H1 (cell line): ENCODE data around the gene ABHD4. TPM values are rescaled to one million over a fixed set of nuclear protein-coding genes. Genes with fewer than 3 reads are reported as not detected.

Experiments
- CTCF ChIA-PET: fragments of 300-600 bp; sonication (Branson Sonifier 250); formaldehyde crosslinking; loops from one replicate; lab custom pipeline; 2021; ENCODE audit not compliant: partially characterized antibody; lab: Charles Lee
- POLR2A ChIA-PET: fragments of 300-600 bp; sonication (Branson Sonifier 250); formaldehyde crosslinking; loops from one replicate; lab custom pipeline; 2021; ENCODE audit warnings: inconsistent platforms; ENCODE audit not compliant: partially characterized antibody; lab: Charles Lee
- DNase-seq, 2 experiments: peaks; one replicate each; pipeline versions ENCODE4 v3.0.0 to v3.0.0-alpha.2; 2010 to 2022; ENCODE audit warnings: low spot score in 2 of 2, low read depth in 1 of 2, mixed read lengths in 1 of 2
- FAIRE-seq: peaks from 2 replicates; lab custom pipeline; 2011; peaks lifted over from hg19 to GRCh38; lab: Jason Lieb, UNC
- H2AFZ ChIP-seq: 2 replicates; pipeline ENCODE4 v1.8.1; 2012; ENCODE audit warnings: low read length, inconsistent platforms
- H2AK5ac ChIP-seq: 2 replicates; pipeline ENCODE4 v1.6.1; 2013; ENCODE audit warnings: low read depth, low read length
- H2BK120ac ChIP-seq: replicated peaks from 2 replicates; pipeline ENCODE3; 2013; ENCODE audit warnings: low read depth, low read length, inconsistent platforms
- H2BK12ac ChIP-seq: 2 replicates; pipeline ENCODE4 v1.6.1; 2013; ENCODE audit warnings: low read depth, low read length
- H2BK15ac ChIP-seq: 2 replicates; pipeline ENCODE4 v1.6.1; 2013; ENCODE audit warnings: low read length
- H2BK20ac ChIP-seq: 2 replicates; pipeline ENCODE4 v1.6.1; 2013; ENCODE audit warnings: low read length
- H2BK5ac ChIP-seq: 2 replicates; pipeline ENCODE4 v1.6.1; 2013; ENCODE audit warnings: low read depth, low read length
- H3K14ac ChIP-seq: 2 replicates; pipeline ENCODE4 v1.6.1; 2013; ENCODE audit warnings: inconsistent platforms; ENCODE audit not compliant: insufficient read length
- H3K18ac ChIP-seq: 2 replicates; pipeline ENCODE4 v1.6.1; 2013; ENCODE audit warnings: low read length; ENCODE audit errors: extremely low read depth
- H3K23ac ChIP-seq: 2 replicates; pipeline ENCODE4 v1.6.1; 2013; ENCODE audit warnings: inconsistent platforms; ENCODE audit not compliant: insufficient read length
- H3K23me2 ChIP-seq: 2 replicates; pipeline ENCODE4 v1.6.1; 2013; ENCODE audit warnings: low read depth, low read length
- H3K27ac ChIP-seq: 2 replicates; pipeline ENCODE4 v1.6.1; 2011; ENCODE audit warnings: low read depth, low read length, inconsistent platforms
- H3K27me3 ChIP-seq, 4 experiments: replicated peaks in 1 of 4; 1 replicate in 1 of 4; 2 replicates in 3 of 4; pipeline versions ENCODE4 v1.6.1 to v1.8.1; 2011 to 2013; ENCODE audit warnings: low read length in 3 of 4, mild to moderate bottlenecking in 3 of 4, inconsistent platforms in 2 of 4, mixed read lengths in 2 of 4, moderate library complexity in 1 of 4; ENCODE audit not compliant: control insufficient read depth in 3 of 4, insufficient read depth in 3 of 4; ENCODE audit errors: extremely low read depth in 1 of 4
- H3K36me3 ChIP-seq, 4 experiments: 2 replicates each; pipeline versions ENCODE4 v1.6.1 to v1.8.1; 2011 to 2013; ENCODE audit warnings: mild to moderate bottlenecking in 4 of 4, low read length in 3 of 4, moderate library complexity in 2 of 4, control low read depth in 1 of 4, inconsistent platforms in 1 of 4; ENCODE audit not compliant: insufficient read depth in 4 of 4, control insufficient read depth in 2 of 4
- H3K4ac ChIP-seq: replicated peaks from 2 replicates; pipeline ENCODE3; 2013; ENCODE audit warnings: low read length, low read depth, mixed read lengths, inconsistent platforms; ENCODE audit not compliant: insufficient read length
- H3K4me1 ChIP-seq, 4 experiments: replicated peaks in 1 of 4; 1 replicate in 1 of 4; 2 replicates in 3 of 4; pipeline versions ENCODE4 v1.6.1 to v1.8.1; 2011 to 2013; ENCODE audit warnings: low read length in 3 of 4, inconsistent platforms in 2 of 4, mixed read lengths in 1 of 4; ENCODE audit not compliant: insufficient read depth in 4 of 4, control insufficient read depth in 3 of 4
- H3K4me2 ChIP-seq, 2 experiments: 2 replicates each; pipeline versions ENCODE4 v1.6.1 to v1.8.1; 2011 to 2013; ENCODE audit warnings: low read depth in 2 of 2, low read length in 2 of 2, control low read depth in 1 of 2, inconsistent platforms in 1 of 2, mild to moderate bottlenecking in 1 of 2; ENCODE audit not compliant: insufficient read depth in 1 of 2
- H3K4me3 ChIP-seq, 4 experiments: fragments of 200-600, 300-600 bp in 1 of 4; sonication (generic), shearing (Covaris generic), sonication (Bioruptor Twin) in 1 of 4; 2 replicates each; pipeline versions ENCODE4 v1.5.1 to v1.8.1; 2011 to 2016; ENCODE audit warnings: low read length in 4 of 4, low read depth in 3 of 4, control low read depth in 2 of 4, inconsistent platforms in 2 of 4, mild to moderate bottlenecking in 2 of 4, mixed read lengths in 1 of 4, moderate library complexity in 1 of 4; ENCODE audit not compliant: insufficient read depth in 2 of 4; ENCODE audit errors: extremely low read depth in 1 of 4
- H3K56ac ChIP-seq: replicated peaks from 2 replicates; pipeline ENCODE3; 2013; ENCODE audit warnings: low read depth, mild to moderate bottlenecking, mixed read lengths, low read length, inconsistent platforms; ENCODE audit not compliant: insufficient read length
- H3K79me1 ChIP-seq: 2 replicates; pipeline ENCODE4 v1.6.1; 2013; ENCODE audit warnings: low read depth, low read length, control low read depth
- H3K79me2 ChIP-seq, 2 experiments: 2 replicates each; pipeline versions ENCODE4 v1.6.1 to v1.8.1; 2012 to 2013; ENCODE audit warnings: low read length in 2 of 2, mild to moderate bottlenecking in 2 of 2, inconsistent platforms in 1 of 2; ENCODE audit not compliant: insufficient read depth in 2 of 2, control insufficient read depth in 1 of 2
- H3K9ac ChIP-seq, 4 experiments: replicated peaks in 1 of 4; 1 replicate in 1 of 4; 2 replicates in 3 of 4; pipeline versions ENCODE4 v1.6.1 to v1.8.1; 2011 to 2013; ENCODE audit warnings: low read depth in 3 of 4, low read length in 3 of 4, control low read depth in 2 of 4, mild to moderate bottlenecking in 2 of 4, moderate library complexity in 2 of 4, inconsistent platforms in 1 of 4; ENCODE audit errors: extremely low read depth in 1 of 4
- H3K9me3 ChIP-seq, 2 experiments: 2 replicates each; pipeline versions ENCODE4 v1.6.1 to v1.8.1; 2012 to 2013; ENCODE audit warnings: mild to moderate bottlenecking in 2 of 2, moderate library complexity in 2 of 2, control low read depth in 1 of 2, inconsistent platforms in 1 of 2, low read depth in 1 of 2, low read length in 1 of 2, mixed read lengths in 1 of 2; ENCODE audit not compliant: insufficient read depth in 2 of 2
- H4K20me1 ChIP-seq, 2 experiments: replicated peaks in 1 of 2; 2 replicates each; pipeline versions ENCODE3 to v1.8.1; 2011 to 2013; ENCODE audit warnings: inconsistent platforms in 2 of 2, low read length in 2 of 2, mild to moderate bottlenecking in 1 of 2; ENCODE audit not compliant: insufficient read depth in 2 of 2, control insufficient read depth in 1 of 2
- H4K5ac ChIP-seq: 2 replicates; pipeline ENCODE4 v1.6.1; 2013; ENCODE audit warnings: low read length, low read depth, mixed read lengths, inconsistent platforms; ENCODE audit not compliant: insufficient read length
- H4K8ac ChIP-seq: 2 replicates; pipeline ENCODE4 v1.8.0; 2013; ENCODE audit warnings: mild to moderate bottlenecking, moderate library complexity, low read length, inconsistent platforms; ENCODE audit not compliant: insufficient read depth; ENCODE audit errors: extremely low read depth
- H4K91ac ChIP-seq: replicated peaks from 2 replicates; pipeline ENCODE3; 2013; ENCODE audit warnings: low read length, mixed read lengths, inconsistent platforms; ENCODE audit not compliant: insufficient read length
- BRCA1 ChIP-seq: IDR thresholded peaks from 2 replicates; pipeline ENCODE4 v1.6.1; 2012; ENCODE audit warnings: low read depth, low read length, improper control_type of control experiment
- CHD2 ChIP-seq: IDR thresholded peaks from 2 replicates; pipeline ENCODE4 v1.6.1; 2012; ENCODE audit warnings: low read length, improper control_type of control experiment
- EP300 ChIP-seq, 2 experiments: IDR thresholded peaks; 1 replicate in 1 of 2; 2 replicates in 1 of 2; pipeline ENCODE4 v1.6.1; 2011 to 2012; ENCODE audit warnings: low read depth in 2 of 2, low read length in 2 of 2, mild to moderate bottlenecking in 2 of 2, borderline replicate concordance in 1 of 2, inconsistent platforms in 1 of 2, moderate library complexity in 1 of 2
- KDM5A ChIP-seq: fragments of 200-600 bp; IDR thresholded peaks from 2 replicates; pipeline ENCODE4 v1.7.1; 2012; ENCODE audit warnings: mild to moderate bottlenecking, low read length, inconsistent platforms, mixed read lengths
- MAFK ChIP-seq: IDR thresholded peaks from 2 replicates; pipeline ENCODE4 v1.6.1; 2012; ENCODE audit warnings: low read depth, mild to moderate bottlenecking, improper control_type of control experiment, low read length
- NRF1 ChIP-seq: IDR thresholded peaks from 2 replicates; pipeline ENCODE4 v1.6.1; 2011; ENCODE audit warnings: mild to moderate bottlenecking, low read depth, low read length, improper control_type of control experiment
- PHF8 ChIP-seq: fragments of 200-600 bp; sonication (generic); conservative IDR thresholded peaks from 2 replicates; pipeline ENCODE4 v1.7.1; 2012; ENCODE audit warnings: low read depth, mild to moderate bottlenecking, inconsistent platforms, low read length, moderate library complexity
- YY1 ChIP-seq: IDR thresholded peaks from 2 replicates; pipeline ENCODE4 v1.6.1; 2011; ENCODE audit warnings: low read depth, mild to moderate bottlenecking, low read length
- WGBS, 2 experiments: shearing (Covaris generic) in 1 of 2; methylation state at CpG; one replicate each; pipeline versions ENCODE4 v1.1.6 to v1.1.7; 2013 to 2015; ENCODE audit warnings: low lambda C conversion rate in 2 of 2, mixed read lengths in 2 of 2, inconsistent platforms in 1 of 2, low coverage in 1 of 2, missing lambda C conversion rate in 1 of 2; ENCODE audit not compliant: insufficient replicate concordance in 2 of 2, insufficient coverage in 1 of 2, insufficient read length in 1 of 2; ENCODE audit errors: extremely low coverage in 1 of 2, missing lambda C conversion rate in 1 of 2; 5-methylcytosine and 5-hydroxymethylcytosine counted together
- polyA plus RNA-seq, 7 experiments: library from polyadenylated mRNA; depleted of rRNA in 3 of 7; stranded (reverse) in 5 of 7; unstranded in 2 of 7; fragments of >200 nt in 5 of 7; fragments of 200-250 nt in 2 of 7; gene quantifications; 1 replicate in 5 of 7; 2 replicates in 1 of 7; 4 replicates in 1 of 7; pipeline versions ENCODE4 v1.2.1 to v1.2.3, GENCODE V29; 2011 to 2013; ENCODE audit warnings: missing spikeins in 2 of 7, mixed read lengths in 2 of 7
- total RNA-seq: library from RNA; stranded (reverse); fragmentation: NEBNext Ultra II Directional; extraction: Animal tissue kit (Norgen Biotek cat#: 25700); gene quantifications from 2 replicates; pipeline ENCODE4 v1.2.1, GENCODE V29; 2021

Gene ABHD4
- total and polyA plus RNA-seq, 2 of the 8 experiments (the other 6 are each of a cell fraction or from before 2014, with no cell fraction given) = 32.4 to 42.9 TPM

GRCh38 chr14:22601456-22601855, 3.4 kb downstream of the ABHD4 start:
- Histone ChIP-seq H3K4me3 (no peak overlapping the region), H4K91ac (no peak overlapping the region), H3K79me2 (peaks cover 3 to 17% of the 10 kb centered on the region in 2 experiments), H2BK12ac (no peak overlapping the region), H3K27me3 (no peaks in the 10 kb centered on the region), H3K23ac (no peak overlapping the region), H3K9me3 (no peaks in the 10 kb centered on the region), H3K9ac (no peak overlapping the region), H2BK20ac (no peak overlapping the region), H3K18ac (no peak overlapping the region), H2BK120ac (no peak overlapping the region), H3K4me2 (no peak overlapping the region), H2BK5ac (no peak overlapping the region), H3K79me1 (peaks cover 3% of the 10 kb centered on the region; the same call in 1 of the 2 replicates), H3K4ac (no peak overlapping the region), H3K23me2 (peaks cover 4% of the 10 kb centered on the region; the same call in 1 of the 2 replicates), H3K27ac (no peak overlapping the region), H4K5ac (no peak overlapping the region), H4K20me1 (peaks cover 0 to 4% of the 10 kb centered on the region in 2 experiments), H2BK15ac (no peak overlapping the region), H4K8ac (no peak overlapping the region), H3K36me3 (peaks cover 15 to 41% (median 38%) of the 10 kb centered on the region in 4 experiments), H3K14ac (no peak overlapping the region), H2AK5ac (no peak overlapping the region), H3K56ac (no peak overlapping the region), H2AFZ (no peak overlapping the region), H3K4me1 (peaks cover 0 to 10% (median 6%) of the 10 kb centered on the region in 4 experiments; a peak in 4 of 7 replicates)
- CTCF ChIA-PET = interaction anchor here (0.9 to 5.2 kb wide), 9 partner anchors 11 to 148 kb away, joined by 3 to 29 read pairs (median 4); partner anchors contain the start of gene DAD1
- DNase-seq (no peak), FAIRE-seq (no peak)
- POLR2A ChIA-PET = interaction anchor here (1.3 kb wide), 1 partner anchor 12 kb away, joined by 5 read pairs; no protein-coding TSS in a partner anchor
- TF ChIP-seq EP300 (IDR thresholded peaks at IDR 0.05; ENCODE audit: borderline replicate concordance in 1 of 2, low read depth in 2 of 2, low read length in 2 of 2) (no peak), YY1 (no peak), NRF1 (no peak), BRCA1 (no peak), MAFK (no peak), PHF8 (no peak), CHD2 (no peak), KDM5A (no peak)
- WGBS, 2 experiments = 87% methylated on average over 2 of the region's 2 CpGs; no CpG with 5 or more reads in 1 of the 2 experiments
